NT2/D1 (cell line): ENCODE measurements around the gene CA11.

Experiments
- DNase-seq: peaks from one replicate; pipeline ENCODE4 v3.0.0-alpha.2; 2011; ENCODE audit warnings: low read depth, low spot score
- H3K27me3 ChIP-seq: 2 replicates; pipeline ENCODE4 v1.6.0; 2011; ENCODE audit warnings: mild to moderate bottlenecking; ENCODE audit not compliant: insufficient read length, insufficient read depth
- H3K36me3 ChIP-seq: 2 replicates; pipeline ENCODE4 v1.6.1; 2011; ENCODE audit warnings: mild to moderate bottlenecking, low read length, mixed read lengths; ENCODE audit not compliant: insufficient read depth, insufficient read length
- H3K4me1 ChIP-seq: 2 replicates; pipeline ENCODE4 v1.5.1; 2011; ENCODE audit not compliant: insufficient read depth, insufficient read length
- H3K4me3 ChIP-seq: 2 replicates; pipeline ENCODE4 v1.5.1; 2011; ENCODE audit warnings: low read depth; ENCODE audit not compliant: insufficient read length
- H3K9ac ChIP-seq: 2 replicates; pipeline ENCODE4 v1.6.0; 2011; ENCODE audit warnings: low read depth; ENCODE audit not compliant: insufficient read length
- H3K9me3 ChIP-seq: 2 replicates; pipeline ENCODE4 v1.5.1; 2011; ENCODE audit warnings: mild to moderate bottlenecking, low read length; ENCODE audit not compliant: insufficient read depth
- SUZ12 ChIP-seq: IDR thresholded peaks from 2 replicates; pipeline ENCODE4 v1.6.1; 2011; ENCODE audit not compliant: insufficient read length, insufficient read depth; ENCODE audit errors: extremely low read depth
- YY1 ChIP-seq: IDR thresholded peaks from 2 replicates; pipeline ENCODE4 v1.6.1; 2011; ENCODE audit not compliant: insufficient read length, insufficient read depth
- ZNF274 ChIP-seq: IDR thresholded peaks from 2 replicates; pipeline ENCODE4 v1.6.1; 2011; ENCODE audit warnings: mild to moderate bottlenecking, low read depth, low read length

CA11 gene

DNA sequence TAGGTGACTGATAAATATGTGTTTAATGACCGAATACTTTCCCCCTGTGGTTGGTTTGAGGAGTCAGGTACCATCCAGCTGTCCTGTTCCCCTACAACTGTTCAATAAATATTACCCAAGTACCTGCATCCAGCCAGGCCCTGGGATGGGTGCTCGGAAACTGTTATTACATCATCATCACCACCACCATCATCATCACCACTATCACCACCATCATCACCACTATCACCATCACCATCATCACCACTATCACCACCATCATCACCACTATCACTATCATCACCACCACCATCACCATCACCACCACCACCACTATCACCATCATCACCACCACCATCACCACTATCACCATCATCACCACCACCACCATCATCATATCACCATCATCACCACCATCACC is 22.8 kb upstream of the CA11 start:
- Histone ChIP-seq H3K36me3 (no peaks in the 10 kb centered on the region), H3K9me3 (no peaks in the 10 kb centered on the region), H3K4me1 (peaks cover 5% of the 10 kb centered on the region), H3K9ac (no peak overlapping the region), H3K4me3 (no peak overlapping the region), H3K27me3 (no peaks in the 10 kb centered on the region)
- TF ChIP-seq ZNF274 (no peak), SUZ12 (no peak), YY1 (no peak)
- DNase-seq: no peak

DNA sequence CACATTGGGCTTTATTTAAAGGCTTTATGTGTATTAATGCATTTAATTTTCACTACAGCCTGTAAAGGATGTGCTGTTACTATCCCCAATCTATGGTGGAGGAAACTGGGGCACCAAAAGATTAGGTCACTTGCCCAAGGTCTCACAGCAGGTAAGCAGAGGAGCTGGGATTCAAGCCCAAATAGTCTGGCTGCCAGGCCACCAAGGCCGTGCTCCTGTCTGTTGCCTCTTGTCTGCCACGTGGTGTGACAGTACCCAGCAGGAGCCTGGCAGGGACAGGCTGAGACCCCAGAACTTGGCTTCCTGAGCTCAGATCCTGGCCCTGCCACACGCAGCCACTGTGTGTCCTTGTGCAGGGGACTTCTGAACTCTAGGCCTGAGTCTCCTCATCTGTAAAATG is 22.3 kb upstream of the CA11 start:
- peaks cover 2% of the 10 kb centered on the region for H3K4me1 ChIP-seq
- H3K27me3 ChIP-seq: no peaks in the 10 kb centered on the region
- TF ChIP-seq SUZ12 (no peak), YY1 (no peak), ZNF274 (no peak)
- DNase-seq: no peak
- no peak overlapping the region for H3K9ac ChIP-seq
- H3K4me3 ChIP-seq: no peak overlapping the region
- H3K9me3 ChIP-seq: no peaks in the 10 kb centered on the region
- no peaks in the 10 kb centered on the region for H3K36me3 ChIP-seq

DNA sequence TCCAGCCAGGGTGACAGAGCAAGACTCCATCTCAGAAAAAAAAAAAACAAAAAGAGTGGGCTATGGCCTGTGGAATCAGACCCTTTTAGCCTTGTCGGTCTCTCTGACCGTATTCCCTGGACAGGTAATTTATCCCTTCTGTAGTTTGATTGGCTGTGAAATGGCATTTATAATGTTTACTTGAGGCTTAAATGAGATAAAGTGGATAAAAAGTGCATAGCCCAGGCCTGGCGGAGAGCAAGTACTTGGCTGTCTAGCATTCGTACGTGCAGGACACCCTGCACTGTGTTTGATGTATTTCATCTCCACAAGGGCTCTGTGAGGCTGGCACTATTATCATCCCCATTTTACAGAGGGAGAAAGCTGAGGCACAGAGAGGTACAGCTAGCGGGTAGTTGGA is 19.8 kb upstream of the CA11 start:
- no peak for DNase-seq
- H3K27me3 ChIP-seq: no peaks in the 10 kb centered on the region

DNA sequence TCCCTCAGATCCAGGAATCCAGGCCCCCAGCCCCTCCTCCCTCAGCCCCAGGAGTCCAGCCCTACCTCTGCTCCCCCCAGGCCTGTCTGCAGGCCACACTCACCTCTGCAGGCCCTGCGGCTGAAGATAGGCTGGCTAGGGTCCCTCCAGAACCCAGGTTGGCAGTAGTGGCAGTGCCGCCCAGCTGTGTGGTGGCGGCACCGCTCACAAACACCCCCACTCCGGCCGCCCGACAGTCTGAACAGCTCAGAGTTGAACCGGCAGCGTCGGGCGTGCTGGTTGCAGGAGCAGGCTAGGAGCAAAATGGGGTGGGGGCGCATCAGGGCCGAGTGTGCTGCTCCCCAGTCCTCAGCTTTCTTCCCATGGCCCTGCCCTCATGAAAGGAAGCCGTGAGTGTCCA is 18.5 kb upstream of the CA11 start:
- no peak overlapping the region for H3K9ac ChIP-seq
- no peak overlapping the region for H3K4me3 ChIP-seq
- peaks cover 2% of the 10 kb centered on the region for H3K4me1 ChIP-seq
- H3K27me3 ChIP-seq: no peaks in the 10 kb centered on the region
- no peak for DNase-seq
- no peaks in the 10 kb centered on the region for H3K36me3 ChIP-seq
- TF ChIP-seq ZNF274: no peak
- TF ChIP-seq YY1: no peak
- no peak for TF ChIP-seq SUZ12
- H3K9me3 ChIP-seq: peaks cover 5% of the 10 kb centered on the region; the same call in 1 of the 2 replicates

More for the DNA sequence above, 19.8 kb upstream of the CA11 start:
- Histone ChIP-seq H3K9me3 (peaks cover 4% of the 10 kb centered on the region; the same call in 1 of the 2 replicates), H3K9ac (no peak overlapping the region), H3K4me3 (no peak overlapping the region), H3K4me1 (peaks cover 2% of the 10 kb centered on the region), H3K36me3 (no peaks in the 10 kb centered on the region)
- TF ChIP-seq ZNF274: no peak
- TF ChIP-seq SUZ12: no peak
- no peak for TF ChIP-seq YY1

DNA sequence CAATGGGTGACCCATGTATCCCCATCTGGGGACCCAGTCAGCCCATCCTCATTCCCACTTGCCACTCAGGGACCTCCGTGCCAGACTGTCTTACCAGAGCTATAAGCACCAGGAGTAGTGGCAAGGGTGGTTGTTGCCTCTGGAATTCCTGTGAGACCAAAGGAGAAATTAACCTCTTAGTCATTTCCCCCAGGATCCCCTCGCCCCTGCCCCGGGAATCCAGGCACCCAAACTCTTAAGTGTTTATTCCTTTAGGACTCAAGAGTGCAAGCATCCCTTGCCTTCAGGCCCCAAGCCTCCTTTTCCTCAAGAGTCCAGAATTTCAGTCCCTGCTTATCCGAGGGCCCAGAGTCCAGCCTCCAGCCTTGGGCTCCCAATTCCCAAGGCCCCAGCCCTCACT is 17.7 kb upstream of the CA11 start:
- no peak for DNase-seq
- H3K4me3 ChIP-seq: no peak overlapping the region
- no peak for TF ChIP-seq ZNF274
- no peak for TF ChIP-seq YY1
- TF ChIP-seq SUZ12: no peak
- no peak overlapping the region for H3K9ac ChIP-seq
- no peaks in the 10 kb centered on the region for H3K27me3 ChIP-seq
- peaks cover 5% of the 10 kb centered on the region; the same call in 1 of the 2 replicates for H3K9me3 ChIP-seq
- H3K4me1 ChIP-seq: peaks cover 2% of the 10 kb centered on the region
- no peaks in the 10 kb centered on the region for H3K36me3 ChIP-seq

DNA sequence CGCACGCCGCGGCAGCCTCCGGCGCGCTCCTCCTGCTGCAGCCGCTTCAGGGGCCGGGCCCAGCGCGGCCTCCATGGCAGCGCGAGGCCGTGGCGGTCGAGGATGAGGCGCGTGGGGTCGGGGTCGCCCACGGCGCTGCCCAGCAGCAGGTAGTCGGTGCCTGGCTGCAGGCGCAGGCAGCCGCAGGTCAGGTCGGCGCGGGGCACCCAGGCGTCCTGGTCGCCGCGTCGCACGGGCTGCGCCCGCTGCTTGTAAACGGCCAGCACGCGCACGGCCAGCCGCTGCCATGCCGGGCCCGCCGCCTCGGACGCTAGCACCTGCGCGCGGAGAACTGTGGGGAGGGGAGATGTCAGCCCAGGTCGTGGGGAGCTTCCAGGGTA is 15.7 kb upstream of the CA11 start:
- no peak for DNase-seq
- peaks cover 5% of the 10 kb centered on the region; the same call in 1 of the 2 replicates for H3K9me3 ChIP-seq
- H3K4me3 ChIP-seq: no peak overlapping the region
- no peaks in the 10 kb centered on the region for H3K36me3 ChIP-seq
- no peaks in the 10 kb centered on the region for H3K27me3 ChIP-seq
- TF ChIP-seq YY1: no peak
- no peak for TF ChIP-seq SUZ12
- TF ChIP-seq ZNF274: no peak
- peaks cover 3% of the 10 kb centered on the region for H3K4me1 ChIP-seq
- H3K9ac ChIP-seq: no peak overlapping the region

DNA sequence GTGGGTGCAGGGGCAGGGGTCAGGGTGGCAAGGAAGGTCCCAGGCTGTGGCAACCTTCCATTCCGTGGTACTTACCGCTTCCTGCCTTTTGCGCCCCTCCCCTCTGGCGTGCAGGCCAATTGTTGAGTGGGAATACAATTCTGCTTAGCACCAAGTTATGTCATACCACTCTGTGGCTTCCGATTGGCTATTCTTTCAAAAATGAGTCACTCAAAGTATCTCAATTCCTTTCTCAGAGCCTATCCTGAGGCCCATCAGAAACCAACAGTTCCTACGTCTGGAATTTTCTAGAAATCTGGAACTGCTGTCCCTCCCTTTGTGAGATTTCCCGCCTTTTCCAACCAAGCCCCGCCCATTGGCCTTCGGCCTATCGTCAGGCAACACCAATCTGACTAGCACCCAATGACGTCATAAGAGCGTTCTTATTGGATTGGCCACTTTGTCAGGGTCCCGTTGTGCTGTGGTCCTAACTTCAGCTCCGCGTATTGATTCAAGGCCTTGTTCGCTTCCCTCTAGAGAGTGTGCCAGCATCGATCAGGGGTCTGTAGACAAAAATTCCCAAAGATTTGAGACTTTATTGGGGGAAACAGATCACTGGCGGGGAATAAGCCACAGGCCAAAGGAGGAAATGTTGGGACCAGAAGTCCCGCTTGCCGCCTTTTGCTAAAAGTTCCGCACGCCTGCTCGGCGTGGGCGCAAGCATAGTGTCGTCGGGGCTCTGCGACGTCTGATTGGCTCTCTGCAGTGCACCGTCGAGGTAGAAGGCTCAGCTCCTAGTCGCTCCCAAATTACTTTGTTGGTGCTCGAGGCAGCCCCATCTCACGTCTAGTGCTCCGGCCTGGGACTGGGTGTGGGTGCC is 15.1 kb upstream of the CA11 start:
- Histone ChIP-seq H3K36me3 (no peaks in the 10 kb centered on the region), H3K9me3 (peaks cover 5% of the 10 kb centered on the region; the same call in 1 of the 2 replicates), H3K4me1 (peaks cover 5% of the 10 kb centered on the region), H3K4me3 (no peak overlapping the region), H3K9ac (no peak overlapping the region), H3K27me3 (no peaks in the 10 kb centered on the region)
- no peak for TF ChIP-seq SUZ12
- TF ChIP-seq ZNF274: no peak
- no peak for TF ChIP-seq YY1
- DNase-seq: no peak
